Liver (tissue), 3 donors: Measurements from ENCODE around the gene MLEC.

Source experiments
- CTCF ChIP-seq: fragments of 150-350 bp; IDR thresholded peaks from 2 replicates; pipeline ENCODE4 v1.5.1; 2017; ENCODE audit warnings: improper control_type of control experiment, low read depth, low read length; ENCODE audit not compliant: missing input control
- EGR1 ChIP-seq, 2 donors: IDR thresholded peaks; 2 replicates each; pipeline ENCODE4 v1.6.1; 2016 to 2018; ENCODE audit warnings: antibody characterized with exemption in 2 of 2, low read depth in 2 of 2
- FOXA1 ChIP-seq: IDR thresholded peaks from 2 replicates; pipeline ENCODE4 v1.6.1; 2016; ENCODE audit warnings: antibody characterized with exemption
- GABPA ChIP-seq, 2 donors: IDR thresholded peaks in 1 of 2; conservative IDR thresholded peaks in 1 of 2; 2 replicates each; pipeline ENCODE4 v1.6.1; 2016; ENCODE audit warnings: antibody characterized with exemption in 2 of 2, mild to moderate bottlenecking in 1 of 2, moderate library complexity in 1 of 2
- HNF4G ChIP-seq: IDR thresholded peaks from 2 replicates; pipeline ENCODE4 v1.6.1; 2016; ENCODE audit warnings: antibody characterized with exemption
- NR2F2 ChIP-seq: IDR thresholded peaks from 2 replicates; pipeline ENCODE4 v1.6.1; 2016; ENCODE audit warnings: antibody characterized with exemption
- RAD21 ChIP-seq, 2 donors: IDR thresholded peaks; 2 replicates each; pipeline ENCODE4 v1.6.1; 2016; ENCODE audit warnings: antibody characterized with exemption in 2 of 2, mild to moderate bottlenecking in 2 of 2
- SP1 ChIP-seq: IDR thresholded peaks from 2 replicates; pipeline ENCODE4 v1.6.1; 2018; ENCODE audit warnings: antibody characterized with exemption, mild to moderate bottlenecking
- YY1 ChIP-seq: IDR thresholded peaks from 2 replicates; pipeline ENCODE4 v1.6.1; 2016; ENCODE audit warnings: antibody characterized with exemption, mild to moderate bottlenecking
- TF ChIP-seq, protein P1 (sequence below): IDR thresholded peaks from 2 replicates; pipeline ENCODE4 v1.6.1; 2016; ENCODE audit warnings: antibody characterized with exemption
- donor health status: healthy.
- donor health status: healthy.

- no peak for TF ChIP-seq CTCF
- TF ChIP-seq EGR1 (IDR thresholded peaks at IDR 0.05; ENCODE audit: low read depth in 2 of 2): no peak
- TF ChIP-seq, protein P1, sequence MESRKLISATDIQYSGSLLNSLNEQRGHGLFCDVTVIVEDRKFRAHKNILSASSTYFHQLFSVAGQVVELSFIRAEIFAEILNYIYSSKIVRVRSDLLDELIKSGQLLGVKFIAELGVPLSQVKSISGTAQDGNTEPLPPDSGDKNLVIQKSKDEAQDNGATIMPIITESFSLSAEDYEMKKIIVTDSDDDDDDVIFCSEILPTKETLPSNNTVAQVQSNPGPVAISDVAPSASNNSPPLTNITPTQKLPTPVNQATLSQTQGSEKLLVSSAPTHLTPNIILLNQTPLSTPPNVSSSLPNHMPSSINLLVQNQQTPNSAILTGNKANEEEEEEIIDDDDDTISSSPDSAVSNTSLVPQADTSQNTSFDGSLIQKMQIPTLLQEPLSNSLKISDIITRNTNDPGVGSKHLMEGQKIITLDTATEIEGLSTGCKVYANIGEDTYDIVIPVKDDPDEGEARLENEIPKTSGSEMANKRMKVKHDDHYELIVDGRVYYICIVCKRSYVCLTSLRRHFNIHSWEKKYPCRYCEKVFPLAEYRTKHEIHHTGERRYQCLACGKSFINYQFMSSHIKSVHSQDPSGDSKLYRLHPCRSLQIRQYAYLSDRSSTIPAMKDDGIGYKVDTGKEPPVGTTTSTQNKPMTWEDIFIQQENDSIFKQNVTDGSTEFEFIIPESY: no peak
- TF ChIP-seq GABPA (IDR thresholded peaks at IDR 0.05 in 1 of 2, conservative IDR thresholded peaks at IDR 0.05 in 1 of 2): no peak
- no peak for TF ChIP-seq RAD21 (IDR thresholded peaks at IDR 0.05)
- TF ChIP-seq FOXA1: no peak
- TF ChIP-seq HNF4G: no peak
- no peak for TF ChIP-seq YY1
- no peak for TF ChIP-seq NR2F2
- no peak for TF ChIP-seq SP1
These were observed 36.7 kb upstream of the MLEC start for GRCh38 chr12:120650233-120650690.
